Caco-2 (cell line): Measurements from ENCODE around the gene MLXIP. TPM values are rescaled to one million over a fixed set of nuclear protein-coding genes. Genes with fewer than 3 reads are reported as not detected.

Experiments used
- BruUV-seq: library from RNA; stranded (reverse); fragments of 400-500 nt; replicated peaks from 2 replicates; lab custom pipeline; 2021; lab: Mats Ljungman, UMichigan
- CTCF ChIA-PET: fragments of 300-600 bp; sonication (Branson Sonifier 250); formaldehyde crosslinking; loops from one replicate; lab custom pipeline; 2022; ENCODE audit warnings: antibody characterized with exemption; lab: Charles Lee
- POLR2A ChIA-PET: fragments of 300-600 bp; sonication (Branson Sonifier 250); formaldehyde crosslinking; loops from one replicate; lab custom pipeline; 2022; ENCODE audit warnings: antibody characterized with exemption; lab: Charles Lee
- DNase-seq, 2 experiments: peaks; one replicate each; pipeline versions ENCODE4 v3.0.0 to v3.0.0-alpha.2; 2020 to 2022
- H3K27me3 ChIP-seq: replicated peaks from 2 replicates; pipeline ENCODE4 v1.6.0; 2011; ENCODE audit warnings: low read length; ENCODE audit not compliant: control insufficient read depth, insufficient read depth
- H3K36me3 ChIP-seq: 2 replicates; pipeline ENCODE4 v1.5.1; 2011; ENCODE audit warnings: low read length; ENCODE audit not compliant: control insufficient read depth, insufficient read depth
- H3K4me1 ChIP-seq: fragments of 250-450 bp; sonication (Bioruptor Pico); 2 replicates; pipeline ENCODE4 v1.5.1; 2020; ENCODE audit warnings: mild to moderate bottlenecking
- H3K4me3 ChIP-seq: 2 replicates; pipeline ENCODE4 v1.5.1; 2011; ENCODE audit warnings: low read depth, mild to moderate bottlenecking, control low read depth, low read length
- H3K9me3 ChIP-seq: fragments of 250-450 bp; sonication (Bioruptor Pico); 2 replicates; pipeline ENCODE4 v1.5.1; 2020; ENCODE audit warnings: mild to moderate bottlenecking, moderate library complexity
- H3K27ac Mint-ChIP-seq: one replicate; pipeline ENCODE4 v1.8.0; 2022; ENCODE audit warnings: mixed read lengths; ENCODE audit not compliant: unreplicated experiment
- H3K27me3 Mint-ChIP-seq: one replicate; pipeline ENCODE4 v1.8.0; 2022; ENCODE audit warnings: mixed read lengths; ENCODE audit not compliant: insufficient read depth, unreplicated experiment
- H3K36me3 Mint-ChIP-seq: one replicate; pipeline ENCODE4 v1.8.0; 2022; ENCODE audit warnings: mild to moderate bottlenecking, mixed read lengths; ENCODE audit not compliant: insufficient read depth, unreplicated experiment
- H3K4me1 Mint-ChIP-seq: one replicate; pipeline ENCODE4 v1.8.0; 2022; ENCODE audit warnings: low read depth, mixed read lengths; ENCODE audit not compliant: unreplicated experiment
- H3K4me3 Mint-ChIP-seq: one replicate; pipeline ENCODE4 v1.8.0; 2022; ENCODE audit warnings: mild to moderate bottlenecking, moderate library complexity, mixed read lengths; ENCODE audit not compliant: unreplicated experiment
- H3K9me3 Mint-ChIP-seq: one replicate; pipeline ENCODE4 v1.8.0; 2022; ENCODE audit warnings: mixed read lengths; ENCODE audit not compliant: unreplicated experiment
- intact Hi-C: fragments of 100-400 bp; cut with micrococcal nuclease; formaldehyde crosslinking; loops from one replicate; pipeline ENCODE4 v1.10.0; 2022; ENCODE audit not compliant: unreplicated experiment
- total RNA-seq: library from RNA; stranded (reverse); gene quantifications from 2 replicates; pipeline ENCODE4 v1.2.3, GENCODE V29; 2022
- TF ChIP-seq, protein P1 (sequence below), 2 experiments: fragments of 200-600 bp in 1 of 2; IDR thresholded peaks; 1 replicate in 1 of 2; 2 replicates in 1 of 2; pipeline versions ENCODE4 v1.5.1 to v1.8.0; 2011 to 2022; ENCODE audit warnings: antibody characterized with exemption in 1 of 2, control low read depth in 1 of 2, inconsistent platforms in 1 of 2, low read depth in 1 of 2, low read length in 1 of 2, mild to moderate bottlenecking in 1 of 2, moderate library complexity in 1 of 2; ENCODE audit not compliant: insufficient read depth in 1 of 2, severe bottlenecking in 1 of 2, unreplicated experiment in 1 of 2

Gene MLXIP
- total RNA-seq, 1 experiment from 2014 or later, result 54.5 TPM

DNA sequence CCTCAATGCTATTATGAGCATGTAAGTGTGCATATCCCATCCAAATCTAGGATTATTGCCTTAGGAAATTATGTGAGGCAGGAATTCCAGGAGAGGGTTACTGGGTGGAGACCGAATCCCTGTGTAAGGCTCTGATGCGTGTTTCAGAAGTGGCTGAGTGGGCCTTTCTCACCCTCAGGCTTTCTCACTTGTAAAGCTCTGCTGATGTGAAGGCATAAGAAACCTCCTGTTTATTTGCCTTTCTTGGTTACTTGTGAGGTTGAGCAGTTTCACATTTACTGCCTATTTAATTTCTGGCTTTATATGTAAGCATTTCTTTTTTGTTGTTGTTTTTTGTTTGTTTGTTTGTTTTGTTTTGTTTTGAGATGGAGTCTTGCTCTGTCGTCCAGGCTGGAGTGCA lies 84.4 kb downstream of the MLXIP start:
- BruUV-seq, result no TSS peak
- intact Hi-C loops, result no loop called here
- Histone ChIP-seq H3K27me3 (no peaks in the 10 kb centered on the region), H3K4me1 (no peaks in the 10 kb centered on the region; the same call in 1 of the 2 replicates), H3K9me3 (no peaks in the 10 kb centered on the region), H3K4me3 (no peak overlapping the region), H3K36me3 (no peaks in the 10 kb centered on the region)
- Mint-ChIP-seq H3K9me3 (no peaks in the 10 kb centered on the region), H3K4me3 (no peak overlapping the region), H3K27me3 (no peaks in the 10 kb centered on the region), H3K36me3 (no peaks in the 10 kb centered on the region), H3K4me1 (no peaks in the 10 kb centered on the region), H3K27ac (no peak overlapping the region)
- TF ChIP-seq, protein P1, sequence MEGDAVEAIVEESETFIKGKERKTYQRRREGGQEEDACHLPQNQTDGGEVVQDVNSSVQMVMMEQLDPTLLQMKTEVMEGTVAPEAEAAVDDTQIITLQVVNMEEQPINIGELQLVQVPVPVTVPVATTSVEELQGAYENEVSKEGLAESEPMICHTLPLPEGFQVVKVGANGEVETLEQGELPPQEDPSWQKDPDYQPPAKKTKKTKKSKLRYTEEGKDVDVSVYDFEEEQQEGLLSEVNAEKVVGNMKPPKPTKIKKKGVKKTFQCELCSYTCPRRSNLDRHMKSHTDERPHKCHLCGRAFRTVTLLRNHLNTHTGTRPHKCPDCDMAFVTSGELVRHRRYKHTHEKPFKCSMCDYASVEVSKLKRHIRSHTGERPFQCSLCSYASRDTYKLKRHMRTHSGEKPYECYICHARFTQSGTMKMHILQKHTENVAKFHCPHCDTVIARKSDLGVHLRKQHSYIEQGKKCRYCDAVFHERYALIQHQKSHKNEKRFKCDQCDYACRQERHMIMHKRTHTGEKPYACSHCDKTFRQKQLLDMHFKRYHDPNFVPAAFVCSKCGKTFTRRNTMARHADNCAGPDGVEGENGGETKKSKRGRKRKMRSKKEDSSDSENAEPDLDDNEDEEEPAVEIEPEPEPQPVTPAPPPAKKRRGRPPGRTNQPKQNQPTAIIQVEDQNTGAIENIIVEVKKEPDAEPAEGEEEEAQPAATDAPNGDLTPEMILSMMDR (IDR thresholded peaks at IDR 0.05; ENCODE audit: insufficient read depth in 1 of 2, low read depth in 1 of 2, low read length in 1 of 2, severe bottlenecking in 1 of 2, unreplicated experiment in 1 of 2), result no peak
- POLR2A ChIA-PET, result no interaction called here
- DNase-seq, result no peak
- CTCF ChIA-PET, result interaction anchor here (0.6 kb wide), 1 partner anchor 31 kb away, joined by 4 read pairs; no protein-coding TSS in a partner anchor

DNA sequence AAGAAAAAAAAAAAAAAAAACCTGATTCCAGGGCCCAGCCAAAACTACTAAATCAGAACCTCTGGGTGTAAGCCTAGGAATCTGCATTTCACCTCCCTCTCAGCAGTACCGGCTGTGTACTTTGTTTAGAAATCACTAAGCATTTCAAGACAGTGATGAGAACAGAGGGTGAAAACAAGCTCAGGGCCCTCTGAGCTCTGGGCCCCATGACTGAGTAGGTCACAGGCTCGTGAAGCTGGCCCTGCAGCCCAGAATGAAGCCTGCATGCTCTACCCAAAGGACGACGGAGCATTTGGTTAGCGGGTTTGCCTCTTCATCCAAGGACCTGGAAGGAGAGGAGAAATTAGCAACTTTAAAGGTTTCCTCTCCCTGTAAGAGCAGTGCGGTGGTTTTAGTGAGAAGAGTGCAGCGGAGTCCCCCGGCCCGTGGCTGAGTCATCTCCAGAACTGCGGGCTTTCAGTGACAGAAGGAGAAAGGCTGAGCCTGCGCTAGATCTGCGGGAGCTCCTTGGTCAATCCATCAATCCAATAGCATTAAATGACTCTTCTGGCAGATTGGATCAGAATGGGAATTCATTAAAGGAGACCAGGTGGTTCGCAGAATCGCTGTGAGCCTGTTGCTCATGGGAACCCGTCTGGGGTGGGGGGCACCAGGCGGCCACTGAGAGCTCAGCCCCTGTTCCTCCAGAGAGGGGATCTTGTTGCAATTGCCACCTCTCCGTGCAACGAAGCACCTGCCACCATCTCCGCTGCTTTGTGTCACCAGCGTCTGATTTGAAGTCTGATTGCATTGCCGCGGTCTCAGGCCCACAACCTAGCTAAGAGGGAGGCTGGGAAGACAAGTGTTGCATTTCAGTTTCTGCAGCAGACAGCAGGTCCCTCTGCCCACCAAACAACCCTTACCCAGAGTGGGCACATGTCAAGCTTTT lies 88.1 kb downstream of the MLXIP start:
- Histone ChIP-seq H3K4me1 (no peaks in the 10 kb centered on the region; the same call in 1 of the 2 replicates), H3K4me3 (no peak overlapping the region), H3K27me3 (no peaks in the 10 kb centered on the region), H3K9me3 (no peaks in the 10 kb centered on the region), H3K36me3 (no peaks in the 10 kb centered on the region)
- TF ChIP-seq, protein P1 (IDR thresholded peaks at IDR 0.05; ENCODE audit: insufficient read depth in 1 of 2, low read depth in 1 of 2, low read length in 1 of 2, severe bottlenecking in 1 of 2, unreplicated experiment in 1 of 2), result no peak
- POLR2A ChIA-PET, result no interaction called here
- no peaks in the 10 kb centered on the region for H3K27me3 Mint-ChIP-seq
- BruUV-seq, result no TSS peak
- H3K4me3 Mint-ChIP-seq, result no peak overlapping the region
- CTCF ChIA-PET, result interaction anchor here (0.6 kb wide), 1 partner anchor 60 kb away, joined by 3 read pairs; no protein-coding TSS in a partner anchor
- intact Hi-C loops, result no loop called here
- H3K9me3 Mint-ChIP-seq, result no peaks in the 10 kb centered on the region
- H3K36me3 Mint-ChIP-seq, result no peaks in the 10 kb centered on the region
- H3K27ac Mint-ChIP-seq, result no peak overlapping the region
- no peaks in the 10 kb centered on the region for H3K4me1 Mint-ChIP-seq
- no peak for DNase-seq

DNA sequence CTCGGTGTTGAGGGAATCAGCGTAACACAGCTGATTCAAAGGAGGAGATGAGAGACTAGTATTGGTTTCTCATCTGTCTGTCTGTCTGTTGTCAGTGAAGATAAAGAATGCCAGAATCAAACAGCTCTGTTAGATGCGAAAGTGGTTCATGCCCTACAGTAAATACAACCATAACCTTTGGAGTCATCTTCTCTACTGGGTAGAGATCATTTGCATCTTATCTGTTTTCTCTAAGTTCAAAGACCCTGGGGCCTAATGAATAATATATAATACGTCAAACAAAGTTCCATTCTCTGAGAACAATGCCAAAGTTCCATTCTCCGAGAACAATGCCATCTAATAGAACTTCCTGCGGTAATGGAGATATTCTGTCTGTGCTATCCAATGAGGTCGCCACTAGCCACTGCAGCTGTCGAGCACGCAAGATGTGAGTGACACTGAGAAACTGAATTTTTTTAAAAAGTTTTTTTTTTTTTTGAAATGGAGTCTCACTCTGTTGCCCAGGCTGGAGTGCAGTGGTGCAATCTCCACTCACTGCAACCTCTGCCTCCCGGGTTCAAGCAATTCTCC lies 88.9 kb downstream of the MLXIP start:
- TF ChIP-seq, protein P1 (IDR thresholded peaks at IDR 0.05; ENCODE audit: insufficient read depth in 1 of 2, low read depth in 1 of 2, low read length in 1 of 2, severe bottlenecking in 1 of 2, unreplicated experiment in 1 of 2), result no peak
- CTCF ChIA-PET, result interaction anchor here (0.6 to 1.0 kb wide), 3 partner anchors 20 to 59 kb away, joined by 3 to 4 read pairs (median 3); no protein-coding TSS in a partner anchor

More for the DNA sequence above, 88.9 kb downstream of the MLXIP start:
- no peak overlapping the region for H3K4me3 ChIP-seq
- H3K9me3 ChIP-seq, result no peaks in the 10 kb centered on the region
- H3K4me1 ChIP-seq, result no peaks in the 10 kb centered on the region; the same call in 1 of the 2 replicates
- H3K27ac Mint-ChIP-seq, result no peak overlapping the region
- H3K9me3 Mint-ChIP-seq, result no peaks in the 10 kb centered on the region
- H3K36me3 Mint-ChIP-seq, result no peaks in the 10 kb centered on the region
- H3K4me1 Mint-ChIP-seq, result no peaks in the 10 kb centered on the region
- BruUV-seq, result no TSS peak
- POLR2A ChIA-PET, result no interaction called here
- H3K27me3 ChIP-seq, result no peaks in the 10 kb centered on the region
- no peak overlapping the region for H3K4me3 Mint-ChIP-seq
- H3K36me3 ChIP-seq, result no peaks in the 10 kb centered on the region
- no peaks in the 10 kb centered on the region for H3K27me3 Mint-ChIP-seq
- intact Hi-C loops, result no loop called here
- no peak for DNase-seq
